HG03558 (cell line): ENCODE measurements around the gene NABP1.

Experiments used
- ATAC-seq: cut with Tn5 transposase; IDR thresholded peaks from one replicate; pipeline ENCODE4 v1.9.1; 2021; ENCODE audit warnings: moderate number of reproducible peaks; ENCODE audit not compliant: unreplicated experiment; ENCODE audit errors: extremely low read depth

NABP1 gene

GRCh38 chr2:191646163-191646902 is 31.6 kb upstream of the NABP1 start:
- no peak for ATAC-seq

- ATAC-seq, result no peak
Measured at GRCh38 chr2:191649519-191649918, 28.4 kb upstream of the NABP1 start.

GRCh38 chr2:191650896-191651773 is 26.8 kb upstream of the NABP1 start:
- peak; percentile 98 for ATAC-seq

- no peak for ATAC-seq
Measured at GRCh38 chr2:191653667-191654391, 24.1 kb upstream of the NABP1 start.

GRCh38 chr2:191656391-191656790 is 21.5 kb upstream of the NABP1 start:
- ATAC-seq, result no peak

GRCh38 chr2:191656792-191657191 is 21.1 kb upstream of the NABP1 start:
- ATAC-seq, result no peak

GRCh38 chr2:191657977-191658376 is 20.0 kb upstream of the NABP1 start:
- no peak for ATAC-seq

GRCh38 chr2:191659198-191659597 is 18.7 kb upstream of the NABP1 start:
- ATAC-seq, result no peak

- ATAC-seq, result no peak
Measured at GRCh38 chr2:191660575-191660974, 17.4 kb upstream of the NABP1 start.

GRCh38 chr2:191661097-191661924 is 16.6 kb upstream of the NABP1 start:
- no peak for ATAC-seq

- ATAC-seq, result no peak
Measured at GRCh38 chr2:191664823-191665677, 12.9 kb upstream of the NABP1 start.

GRCh38 chr2:191666226-191666625 is 11.7 kb upstream of the NABP1 start:
- ATAC-seq, result no peak

- peak; percentile 68 for ATAC-seq
Measured at GRCh38 chr2:191666732-191667131, 11.2 kb upstream of the NABP1 start.

GRCh38 chr2:191670076-191670475 is 7.9 kb upstream of the NABP1 start:
- peak; percentile 42 for ATAC-seq

- ATAC-seq, result no peak
Measured at GRCh38 chr2:191670787-191671186, 7.1 kb upstream of the NABP1 start.

GRCh38 chr2:191675807-191676721 is 1.9 kb upstream of the NABP1 start:
- ATAC-seq, result peak; percentile 62

- ATAC-seq, result peak; percentile 14
Measured at GRCh38 chr2:191676790-191677645, 918 bp upstream of the NABP1 start.
